Activated CD4-positive, alpha-beta T cell treated with anti-CD3 and anti-CD28 coated beads, Interleukin-2, amount 50 U/mL, for 4 hours (primary cell): ENCODE results near the gene DEFB112.

Experiments
- DNase-seq, 2 experiments: peaks; one replicate each; pipeline ENCODE4 v3.0.0-alpha.2; 2020

DEFB112 gene, protein sequence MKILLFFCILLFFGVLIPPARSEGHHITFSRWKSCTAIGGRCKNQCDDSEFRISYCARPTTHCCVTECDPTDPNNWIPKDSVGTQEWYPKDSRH

DNA sequence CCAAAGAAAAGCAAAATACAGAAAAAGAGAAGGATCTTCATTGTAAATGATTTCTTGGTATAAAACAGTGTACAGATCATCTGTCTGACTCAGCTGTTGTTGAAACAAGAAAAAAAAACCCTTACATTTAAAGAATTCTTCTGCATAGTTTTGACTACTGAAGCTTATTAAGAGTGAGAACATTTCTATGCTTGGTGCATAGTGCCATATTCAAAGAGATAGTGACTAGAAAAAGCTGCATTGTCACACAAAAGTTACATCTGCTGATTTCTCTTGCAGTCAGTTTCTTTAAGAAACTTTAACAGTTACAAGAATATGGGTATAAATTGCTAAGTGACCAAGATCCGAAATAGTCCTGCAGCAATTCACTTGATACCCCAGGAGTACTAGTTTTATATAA, at the start of gene DEFB112:
DEFB112 (minus strand) TSS at position 101 of the 400 bp plus-strand sequence; CDS start at position 41, 60 bp downstream.
- no peak for DNase-seq

DNA sequence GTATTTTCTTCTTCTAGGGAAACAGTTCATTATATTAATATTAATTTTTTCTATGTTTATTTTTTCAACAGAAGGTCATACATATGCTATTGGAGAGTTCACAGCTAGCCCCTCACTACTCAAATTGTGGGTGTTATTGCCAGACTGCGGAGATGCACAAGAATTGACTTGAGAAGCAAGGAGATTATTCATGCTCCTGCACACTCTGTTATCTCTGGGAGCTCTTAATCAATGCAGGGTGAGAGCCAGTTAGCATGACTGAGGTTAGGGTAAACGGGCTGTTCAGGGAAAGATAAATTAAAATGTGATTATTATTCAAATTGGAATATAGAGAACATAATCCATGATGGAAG, 48.9 kb upstream of the DEFB112 start:
- DNase-seq = no peak

DNA sequence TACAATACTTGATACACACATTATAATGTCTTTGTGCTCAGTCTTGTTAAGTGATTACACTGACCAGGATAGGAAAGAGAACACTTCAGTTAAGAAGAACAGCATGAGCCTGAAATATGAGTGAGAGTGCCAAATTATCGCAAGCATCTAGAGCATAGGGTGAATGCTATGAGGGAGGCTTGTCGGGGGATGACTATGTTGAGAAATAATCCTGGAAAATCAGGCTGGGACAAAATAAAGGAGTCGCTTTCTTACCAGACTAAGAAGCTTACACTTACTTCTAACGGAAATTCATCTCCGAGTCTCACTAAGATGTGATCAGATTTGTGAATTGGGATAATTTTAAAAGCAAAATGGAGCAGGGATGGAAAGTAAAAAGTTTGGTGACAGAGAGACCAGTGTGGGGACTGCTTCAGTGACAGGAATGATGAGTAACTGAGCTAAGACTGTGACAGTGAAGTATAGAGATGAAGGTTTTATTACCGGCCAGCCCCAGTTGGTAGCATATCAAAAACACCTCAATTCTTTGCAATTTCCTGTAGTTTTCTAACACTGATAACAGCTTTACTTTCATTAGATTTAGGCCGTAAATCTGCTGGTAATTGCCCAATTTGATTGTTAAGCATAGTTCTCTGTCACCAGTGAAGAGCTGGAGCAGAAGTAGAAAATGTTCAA, 48.4 kb upstream of the DEFB112 start:
- no peak for DNase-seq

DNA sequence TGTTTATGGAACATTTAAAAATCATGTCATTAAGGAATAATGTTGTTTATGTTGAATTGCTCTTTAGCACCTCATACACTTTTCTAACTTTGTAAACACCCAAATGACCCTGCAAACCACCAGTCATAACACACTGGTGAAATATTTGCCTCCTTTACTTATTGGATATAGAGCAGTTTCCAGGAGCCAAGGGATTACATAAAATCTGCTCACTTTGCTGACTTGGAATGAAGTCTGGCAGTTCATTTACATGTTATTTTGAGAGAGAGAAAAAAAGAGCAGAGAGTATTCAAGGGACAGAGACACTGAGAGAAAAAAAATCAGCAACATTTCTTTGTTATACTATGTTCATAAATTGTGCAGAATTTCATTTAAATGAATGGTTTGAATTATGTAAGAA, 46.6 kb upstream of the DEFB112 start:
- no peak for DNase-seq

DNA sequence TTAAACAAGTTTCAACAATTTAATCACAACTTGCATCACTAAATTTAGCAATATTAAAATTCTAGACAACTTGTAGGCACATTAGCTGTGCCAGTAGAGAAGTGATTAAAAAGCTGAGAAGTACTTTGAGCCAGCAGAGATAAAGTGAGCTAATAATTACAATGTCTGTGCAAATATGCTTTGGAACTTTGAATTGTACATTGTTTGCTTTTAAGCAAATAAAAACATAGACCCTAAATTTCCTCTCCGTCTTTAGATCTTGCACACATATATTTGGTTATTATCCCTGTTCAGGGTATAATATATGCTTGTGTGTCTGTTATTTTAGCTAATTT, 44.2 kb upstream of the DEFB112 start:
- no peak for DNase-seq

DNA sequence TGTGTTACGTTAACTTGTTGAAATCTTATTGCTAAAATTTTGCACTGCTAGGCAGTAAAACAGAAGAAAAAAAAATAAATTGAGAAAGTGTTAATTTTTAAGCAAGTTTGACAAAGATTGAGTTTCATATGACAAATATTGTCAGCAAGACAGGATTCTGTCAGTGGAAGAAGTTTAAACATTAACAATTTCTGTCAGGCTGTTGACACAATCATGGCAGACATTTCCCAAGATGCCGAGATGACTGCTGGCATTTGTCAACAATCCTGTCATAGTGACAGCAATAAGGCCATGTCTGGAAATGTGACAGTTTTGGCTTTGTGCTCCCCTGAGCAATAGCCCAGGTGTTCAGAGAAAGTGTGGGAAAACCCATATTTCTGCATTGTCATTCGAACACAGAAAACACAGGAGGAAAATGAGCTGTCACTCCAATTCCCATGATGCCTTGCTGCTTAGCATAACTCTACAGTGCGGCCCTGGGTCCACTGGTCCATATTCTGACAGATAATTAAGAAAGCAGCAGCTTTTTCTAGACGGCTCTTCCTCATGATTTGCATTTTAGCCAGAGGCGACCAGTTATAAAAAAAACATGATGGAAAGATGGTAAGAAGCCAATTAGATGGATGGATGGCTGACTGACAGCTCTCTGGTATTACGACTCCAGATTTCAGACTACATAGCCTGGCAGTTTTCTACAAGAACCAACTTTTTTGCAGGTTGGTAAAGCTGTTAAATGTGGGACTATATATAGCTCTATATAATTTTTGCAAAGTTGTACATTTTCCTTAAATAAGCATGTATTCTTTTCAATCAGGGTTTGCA, 43.6 kb upstream of the DEFB112 start:
- no peak for DNase-seq

DNA sequence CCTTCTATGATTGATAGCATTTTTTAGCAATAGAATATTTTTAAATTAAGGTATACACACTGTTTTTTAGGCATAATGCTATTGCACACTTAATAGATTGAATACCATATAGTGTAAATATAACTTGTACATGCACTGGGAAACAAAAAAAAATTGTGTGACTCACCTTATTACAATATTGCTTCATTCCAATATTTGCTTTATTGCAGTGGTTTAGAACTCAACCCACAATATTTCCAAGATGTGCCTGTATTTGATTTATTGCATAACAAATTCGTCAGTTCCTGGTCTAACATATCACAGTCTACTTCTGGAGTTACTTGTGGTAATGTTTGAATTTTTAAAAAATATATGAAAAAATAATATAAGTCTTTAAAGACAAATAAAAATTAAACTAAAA, 41.9 kb upstream of the DEFB112 start:
- no peak for DNase-seq

DNA sequence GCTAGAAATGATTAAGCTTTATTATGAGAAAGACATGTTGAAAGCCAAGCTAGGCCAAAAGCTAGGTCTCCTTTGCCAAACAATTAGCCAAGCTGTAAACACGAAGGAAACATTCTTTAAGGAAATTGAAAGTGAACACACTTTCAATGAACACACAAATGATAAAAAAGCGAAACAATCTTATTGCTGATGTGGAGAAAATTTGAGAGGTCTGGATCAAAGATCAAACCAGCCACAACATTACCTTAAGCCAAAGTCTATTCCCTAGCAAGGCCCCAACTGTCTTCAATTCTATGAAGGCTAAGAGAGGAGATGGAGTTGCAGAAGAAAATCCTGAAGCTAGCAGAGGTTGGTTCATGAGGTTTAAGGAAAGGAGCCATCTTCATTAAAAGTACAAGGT, 40.2 kb upstream of the DEFB112 start:
- no peak for DNase-seq

DNA sequence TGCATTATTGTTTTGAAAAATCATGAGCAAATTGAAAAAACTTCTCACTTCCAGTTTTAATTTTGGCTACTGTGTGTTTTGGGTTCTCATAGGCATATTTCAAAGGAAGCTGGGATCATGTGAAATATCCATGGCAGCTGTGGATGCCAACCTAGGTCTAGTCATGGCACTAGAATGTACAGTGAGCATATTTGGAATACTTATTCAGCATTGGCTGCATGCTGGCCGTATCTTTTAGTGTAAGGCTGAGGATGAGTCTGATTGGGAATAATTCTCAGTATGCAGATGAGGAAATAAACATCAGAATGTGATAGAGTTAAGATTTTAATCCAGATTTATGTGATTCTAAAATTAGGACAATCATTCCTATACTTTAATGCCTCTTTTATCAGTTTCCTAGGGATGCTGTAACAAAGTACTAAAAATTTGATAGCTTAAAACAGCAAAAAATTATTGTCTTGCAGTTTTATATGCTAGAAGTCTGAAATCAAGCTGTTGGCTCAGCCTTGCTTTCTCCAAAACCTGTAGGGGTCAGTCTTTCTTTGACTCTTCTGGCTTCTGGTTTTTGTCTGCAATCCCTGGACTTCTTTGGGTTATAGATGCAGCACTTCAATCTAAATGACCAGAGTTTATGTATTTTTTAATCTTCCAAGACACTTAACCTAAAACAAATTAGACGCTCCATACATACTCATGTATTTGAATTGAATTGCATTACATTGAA, 37.7 kb upstream of the DEFB112 start:
- no peak for DNase-seq

DNA sequence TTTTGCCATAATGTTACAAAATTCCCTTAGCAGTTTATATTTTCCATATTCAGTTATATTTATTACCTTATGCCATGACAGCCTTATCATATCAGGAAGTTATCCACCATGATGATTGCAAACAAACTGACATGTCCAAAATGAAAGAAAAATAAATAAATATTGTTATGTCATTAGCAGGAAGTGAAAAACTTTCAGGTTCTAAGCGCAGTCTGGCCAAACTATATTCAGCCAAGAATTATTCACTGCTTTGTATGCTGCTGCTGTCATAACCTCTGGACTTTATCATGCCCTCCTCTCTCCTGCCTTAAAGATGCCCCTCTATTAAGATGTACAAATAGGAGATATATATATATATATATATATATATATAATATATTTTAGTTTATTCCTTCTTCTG, 27.7 kb upstream of the DEFB112 start:
- no peak for DNase-seq

DNA sequence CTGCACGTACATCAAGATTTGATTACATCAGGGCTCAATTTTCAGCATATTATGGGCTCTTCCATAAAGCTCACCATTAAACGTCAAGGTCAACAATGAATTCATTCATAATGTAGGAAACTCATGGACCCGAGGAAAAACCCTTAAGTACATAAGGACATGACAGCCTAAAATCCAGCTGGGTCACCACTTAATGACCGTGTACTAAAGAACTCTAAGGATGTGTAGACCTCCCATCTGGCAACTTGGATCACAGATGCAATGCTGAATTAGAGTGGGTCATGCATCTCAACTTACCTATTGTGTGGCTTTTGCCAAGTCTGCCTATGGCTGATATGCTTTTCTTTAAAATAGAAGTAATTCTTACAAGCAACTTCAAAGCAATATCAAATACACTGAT, 26.7 kb upstream of the DEFB112 start:
- DNase-seq = no peak

DNA sequence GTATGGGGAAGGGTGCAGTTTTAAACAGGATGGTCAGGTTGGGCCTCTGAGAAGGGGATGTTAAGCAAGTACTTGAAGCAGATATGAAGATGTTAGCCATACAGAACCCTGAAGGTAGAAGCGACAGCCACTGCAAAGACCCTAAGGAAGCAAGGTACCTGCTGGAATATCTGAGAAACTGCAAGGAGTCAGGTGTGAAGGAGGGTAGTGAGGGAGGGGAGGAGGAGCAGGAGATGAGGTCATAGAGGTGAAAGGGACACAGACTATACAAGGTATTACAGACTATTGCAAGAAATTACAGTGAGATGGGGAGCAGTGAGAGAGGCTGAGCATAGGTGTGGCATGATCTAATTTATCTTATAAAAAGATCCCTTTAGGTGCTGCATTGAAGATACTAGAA, 22.2 kb upstream of the DEFB112 start:
- no peak for DNase-seq

DNA sequence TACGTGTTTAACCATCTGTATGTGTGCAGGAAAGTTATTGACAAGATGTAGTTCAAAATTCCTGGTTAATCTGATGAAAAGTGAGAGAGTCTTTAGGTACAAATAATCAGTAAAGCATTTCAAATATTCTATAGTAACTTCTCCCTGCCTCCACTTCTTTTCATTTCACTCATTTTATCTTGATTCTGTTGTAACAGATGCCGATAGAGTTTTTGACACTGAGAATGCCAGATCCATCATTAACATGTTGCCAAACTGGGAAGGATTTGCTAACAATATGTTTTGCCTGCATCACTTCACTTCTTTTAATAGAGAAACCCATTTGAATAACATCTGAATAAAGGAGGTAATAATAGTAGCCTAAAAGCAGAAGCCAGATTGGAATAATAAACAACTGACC, 20.4 kb upstream of the DEFB112 start:
- no peak for DNase-seq

DNA sequence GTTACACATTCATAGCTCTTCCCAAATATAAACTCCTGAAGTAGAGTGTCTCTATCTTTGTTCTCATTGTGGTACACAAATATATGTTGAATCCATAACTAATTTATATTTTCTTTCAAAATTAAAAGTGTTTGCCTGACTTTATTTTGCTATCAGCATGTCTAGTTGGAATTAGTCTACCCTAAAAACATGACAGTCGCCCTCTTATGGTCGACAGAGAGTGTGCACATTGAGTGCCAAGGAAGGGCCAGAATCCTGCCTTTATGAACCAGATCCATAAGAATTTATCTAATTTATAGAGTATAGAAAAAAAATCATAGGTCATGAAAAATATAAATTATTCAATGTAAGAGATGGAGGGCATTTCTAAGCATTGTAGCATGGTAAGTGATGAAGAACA, 12.3 kb upstream of the DEFB112 start:
- no peak for DNase-seq

DNA sequence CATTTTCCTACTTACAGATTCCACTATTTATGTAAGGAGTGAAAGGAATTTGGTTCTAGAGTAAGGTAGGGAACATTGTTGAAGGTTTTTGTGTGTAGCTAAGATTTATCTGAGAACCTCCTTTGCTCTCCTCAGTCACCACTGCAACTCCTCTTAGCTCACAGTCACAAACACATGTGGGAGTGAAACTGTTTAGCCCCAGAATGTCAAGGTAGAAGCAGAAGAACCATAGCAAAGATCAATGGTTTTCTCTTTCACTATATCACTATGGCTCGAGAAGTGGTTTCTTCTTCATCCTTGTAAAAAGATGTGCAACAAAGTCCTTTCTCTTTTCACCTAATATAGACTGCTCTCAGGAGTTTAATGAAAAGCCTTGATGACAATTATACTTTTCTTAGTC, 6.5 kb upstream of the DEFB112 start:
- no peak for DNase-seq

DNA sequence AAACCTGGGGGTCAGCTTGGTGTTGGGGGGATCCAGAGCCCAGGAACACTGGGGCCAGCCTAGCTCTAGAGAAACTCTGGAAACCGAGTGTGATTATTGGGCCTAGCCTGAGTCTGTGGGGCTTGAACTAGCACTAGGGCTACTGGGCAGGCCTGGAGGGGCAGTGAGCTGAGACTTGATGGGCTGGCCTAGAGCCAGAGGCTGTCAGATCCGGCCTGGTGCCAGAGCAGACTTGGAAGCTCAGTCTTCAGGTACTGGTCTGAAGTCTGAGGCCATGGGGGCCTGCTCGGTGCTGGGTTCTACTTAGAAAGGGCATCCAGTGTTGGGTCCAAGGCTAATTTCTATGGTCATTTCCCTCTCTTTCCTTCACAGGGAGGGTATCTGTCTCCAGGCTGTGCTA, 2.7 kb downstream of the DEFB112 start:
- no peak for DNase-seq

DNA sequence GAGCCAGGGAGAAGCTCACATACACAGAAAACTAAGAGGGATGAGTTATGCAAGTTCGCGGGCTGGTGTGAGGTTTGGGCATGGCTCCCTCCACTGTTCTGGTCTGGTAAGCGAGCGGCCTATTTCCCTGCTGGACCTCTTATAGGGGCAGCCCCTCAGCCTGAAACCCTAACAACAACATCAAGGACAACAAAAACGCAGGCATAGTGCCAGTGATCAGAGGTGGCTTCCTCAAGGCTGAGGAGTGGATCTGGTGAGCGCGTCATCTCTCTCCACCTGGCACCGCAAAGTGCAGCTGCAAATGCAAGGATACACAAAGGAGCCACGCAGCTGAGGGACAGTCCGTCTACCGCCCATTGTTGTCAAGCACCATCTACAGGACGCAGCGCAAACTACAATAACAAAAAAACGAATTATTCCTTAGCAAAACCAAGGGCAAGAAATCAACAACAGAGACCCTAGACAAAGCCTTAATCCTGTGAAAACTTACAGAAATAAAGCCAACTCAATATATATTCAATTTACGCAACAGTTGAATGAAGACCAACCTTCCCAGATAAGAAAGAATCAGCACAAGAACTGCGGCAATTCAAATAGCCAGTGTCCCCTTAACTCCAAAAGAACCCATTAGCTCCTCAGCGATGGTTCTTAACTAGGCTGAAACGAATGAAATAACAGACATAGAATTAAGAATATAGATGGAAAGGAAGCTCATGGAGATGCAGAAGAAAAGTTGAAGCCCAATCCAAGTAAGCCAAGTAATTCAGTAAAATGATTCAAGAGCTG, 18.8 kb downstream of the DEFB112 start:
- DNase-seq = no peak

DNA sequence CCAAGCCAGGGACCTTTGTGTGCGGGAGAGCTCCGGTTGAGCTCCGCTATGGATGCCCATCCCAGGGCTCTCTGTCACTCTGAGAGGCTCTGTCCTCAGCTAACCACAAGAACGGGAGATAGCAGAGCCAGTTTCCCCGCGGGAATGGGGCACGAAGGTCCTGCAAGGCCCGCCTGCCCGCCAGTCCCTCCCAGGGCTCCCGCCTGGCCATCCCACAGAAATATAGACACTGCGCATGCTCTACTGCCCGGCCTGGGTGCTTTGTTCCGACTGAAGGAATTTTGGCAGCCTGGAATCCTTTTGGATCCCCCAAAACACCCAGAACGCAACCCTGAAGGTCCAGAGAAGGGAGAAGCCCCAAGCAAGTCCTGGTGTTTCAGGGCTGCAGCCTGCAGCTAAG, 19.4 kb downstream of the DEFB112 start:
- no peak for DNase-seq

DNA sequence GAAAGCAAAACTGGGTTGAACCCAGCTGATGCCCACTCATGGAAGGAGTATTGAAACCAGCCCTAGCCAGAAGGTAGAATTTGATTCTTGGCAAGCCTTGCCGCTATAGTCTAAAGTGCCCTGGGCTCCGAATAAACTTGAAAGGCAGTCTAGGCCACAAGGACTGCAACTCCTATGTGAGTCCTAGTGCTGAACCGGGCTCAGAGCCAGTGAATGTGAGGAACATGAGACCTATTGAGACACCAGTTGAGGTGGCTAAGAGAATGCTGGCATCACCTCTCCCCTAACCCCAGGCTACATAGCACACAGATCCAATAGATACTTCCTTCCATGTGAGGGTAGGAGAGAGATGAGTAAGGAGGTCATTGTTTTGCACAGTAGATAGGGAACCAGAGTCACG, 24.5 kb downstream of the DEFB112 start:
- DNase-seq = no peak

DNA sequence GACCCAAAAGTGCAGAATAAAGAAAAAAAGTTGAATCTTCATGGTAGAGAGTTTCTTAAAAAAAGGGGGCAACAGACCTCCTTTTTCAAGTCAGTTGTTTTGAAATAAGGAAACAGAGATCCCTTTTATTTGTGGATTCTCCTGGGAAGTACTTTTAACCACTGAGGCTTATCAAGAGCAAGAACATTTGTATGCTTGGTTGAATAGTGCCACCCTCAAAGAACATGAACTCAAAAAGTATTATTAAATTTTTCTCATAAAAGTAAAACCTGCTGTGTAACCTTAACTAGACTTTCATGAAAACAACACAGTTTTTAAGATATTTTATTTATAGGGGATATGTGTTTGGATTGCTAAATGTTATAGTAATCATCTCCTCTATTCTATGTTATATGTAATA, 27.8 kb downstream of the DEFB112 start, which contains the start of gene DEFB110:
DEFB110 (minus strand) TSS at position 101 of the 400 bp plus-strand sequence; CDS start at position 42, 59 bp downstream.
- DNase-seq = no peak

DNA sequence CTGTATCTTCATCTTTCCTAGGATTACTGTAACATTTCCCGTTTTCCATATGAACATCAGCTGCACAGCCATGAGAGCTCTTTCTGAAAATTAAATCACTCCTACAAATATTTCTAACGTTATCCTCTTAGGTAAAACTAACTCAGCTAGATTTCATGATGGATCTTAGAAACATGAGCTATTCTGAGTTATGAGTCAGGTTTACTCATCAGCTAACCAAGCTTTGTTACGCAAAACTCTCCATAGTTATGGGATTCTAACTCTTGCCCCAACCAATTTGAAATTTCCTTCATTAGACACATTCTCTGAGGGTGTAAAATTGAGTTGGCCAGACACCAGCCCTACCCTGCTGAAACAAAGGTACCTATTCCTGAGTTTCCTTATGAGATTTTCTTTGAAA, 41.9 kb downstream of the DEFB112 start:
- DNase-seq = no peak

DNA sequence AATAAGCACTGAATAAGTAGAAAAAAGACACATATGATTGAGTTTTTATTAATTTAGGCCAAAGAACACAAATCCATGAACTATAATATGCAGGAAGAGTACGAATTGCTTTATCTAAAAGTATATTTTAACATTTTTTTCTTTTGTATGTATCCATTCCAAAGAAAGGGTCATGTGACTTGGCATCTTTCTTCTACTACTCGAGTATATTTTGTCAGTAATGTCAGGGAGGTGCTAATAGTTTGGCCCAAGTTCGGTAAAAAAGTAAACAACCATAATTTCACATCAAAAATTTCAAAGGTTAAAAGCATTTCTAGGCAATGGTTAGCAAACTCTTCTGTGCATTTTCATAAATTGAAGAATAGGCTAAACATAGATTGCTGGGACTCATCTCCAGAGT, 46.6 kb downstream of the DEFB112 start:
- no peak for DNase-seq

DNA sequence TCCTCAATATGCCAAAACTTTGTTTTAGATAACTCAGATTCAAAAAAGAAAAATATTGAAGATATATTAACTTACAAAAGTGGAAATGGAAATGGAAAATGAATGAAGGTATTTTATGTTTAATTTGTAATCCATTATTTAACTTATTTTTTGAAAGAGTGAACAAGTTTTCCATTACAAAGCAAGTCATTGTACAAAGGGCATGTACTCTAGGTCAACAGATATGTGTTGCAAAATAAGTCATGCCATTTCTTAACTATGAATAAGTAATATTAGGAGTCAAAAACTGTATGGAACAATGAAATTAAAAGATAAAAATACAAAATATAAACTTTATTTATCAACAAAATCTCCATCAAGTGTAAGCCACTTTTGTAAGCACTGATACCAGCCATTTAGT, 54.5 kb downstream of the DEFB112 start:
- no peak for DNase-seq
